HL-60 (cell line): Measurements from ENCODE around the gene SHCBP1.

Source experiments
- DNase-seq, 2 experiments: peaks; one replicate each; pipeline ENCODE4 v3.0.0-alpha.2; 2010 to 2020; ENCODE audit warnings: low read depth in 1 of 2, low spot score in 1 of 2
- H3K27ac ChIP-seq: fragments of 250-450 bp; sonication (Bioruptor Pico); replicated peaks from 2 replicates; pipeline ENCODE4 v1.5.1; 2020; ENCODE audit warnings: mild to moderate bottlenecking, moderate library complexity
- H3K27me3 ChIP-seq: fragments of 250-450 bp; sonication (Bioruptor Pico); 2 replicates; pipeline ENCODE4 v1.5.1; 2021; ENCODE audit warnings: mild to moderate bottlenecking, moderate library complexity; ENCODE audit not compliant: insufficient read depth, poor library complexity, severe bottlenecking
- H3K4me3 ChIP-seq: replicated peaks from 2 replicates; pipeline ENCODE4 v1.5.1; 2011; ENCODE audit warnings: mild to moderate bottlenecking, control low read depth, low read length; ENCODE audit not compliant: insufficient read depth
- GABPA ChIP-seq: IDR thresholded peaks from 2 replicates; pipeline ENCODE4 v1.6.1; 2012; ENCODE audit warnings: low read depth
- POLR2AphosphoS5 ChIP-seq: IDR thresholded peaks from 2 replicates; pipeline ENCODE4 v1.6.1; 2012; ENCODE audit warnings: low read depth
- SPI1 ChIP-seq: IDR thresholded peaks from 2 replicates; pipeline ENCODE4 v1.6.1; 2012; ENCODE audit warnings: low read depth, mild to moderate bottlenecking, borderline replicate concordance
- TF ChIP-seq, protein P1 (sequence below): IDR thresholded peaks from one replicate; pipeline ENCODE4 v1.5.1; 2011; ENCODE audit warnings: low read length, control low read depth, inconsistent platforms; ENCODE audit not compliant: insufficient read depth
- TF ChIP-seq, protein P2 (sequence below): IDR thresholded peaks from 2 replicates; pipeline ENCODE4 v1.6.1; 2012; ENCODE audit warnings: low read depth; ENCODE audit not compliant: insufficient replicate concordance

SHCBP1 gene

DNA sequence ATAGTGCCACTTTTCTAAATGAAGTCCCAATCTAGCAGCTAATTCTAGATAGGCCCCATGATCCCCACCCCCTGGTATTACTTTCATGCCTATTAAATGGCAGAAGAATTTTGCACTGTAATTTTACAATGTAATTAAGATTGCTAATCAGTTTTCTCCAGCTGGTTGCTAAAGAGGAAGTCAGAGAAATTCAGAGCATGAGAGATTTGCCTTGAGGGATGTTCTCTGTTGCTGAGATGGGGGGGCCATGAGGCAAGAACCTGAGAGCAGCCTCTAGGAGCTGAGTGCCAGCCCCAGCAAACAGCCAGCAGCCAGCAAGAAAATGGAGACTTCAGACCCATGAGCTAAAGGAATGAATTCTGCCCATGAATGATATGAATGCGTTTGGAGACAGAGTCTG, 38.9 kb downstream of the SHCBP1 start:
- TF ChIP-seq POLR2AphosphoS5 (no peak), SPI1 (peak; percentile 74), GABPA (no peak)
- TF ChIP-seq, protein P1, sequence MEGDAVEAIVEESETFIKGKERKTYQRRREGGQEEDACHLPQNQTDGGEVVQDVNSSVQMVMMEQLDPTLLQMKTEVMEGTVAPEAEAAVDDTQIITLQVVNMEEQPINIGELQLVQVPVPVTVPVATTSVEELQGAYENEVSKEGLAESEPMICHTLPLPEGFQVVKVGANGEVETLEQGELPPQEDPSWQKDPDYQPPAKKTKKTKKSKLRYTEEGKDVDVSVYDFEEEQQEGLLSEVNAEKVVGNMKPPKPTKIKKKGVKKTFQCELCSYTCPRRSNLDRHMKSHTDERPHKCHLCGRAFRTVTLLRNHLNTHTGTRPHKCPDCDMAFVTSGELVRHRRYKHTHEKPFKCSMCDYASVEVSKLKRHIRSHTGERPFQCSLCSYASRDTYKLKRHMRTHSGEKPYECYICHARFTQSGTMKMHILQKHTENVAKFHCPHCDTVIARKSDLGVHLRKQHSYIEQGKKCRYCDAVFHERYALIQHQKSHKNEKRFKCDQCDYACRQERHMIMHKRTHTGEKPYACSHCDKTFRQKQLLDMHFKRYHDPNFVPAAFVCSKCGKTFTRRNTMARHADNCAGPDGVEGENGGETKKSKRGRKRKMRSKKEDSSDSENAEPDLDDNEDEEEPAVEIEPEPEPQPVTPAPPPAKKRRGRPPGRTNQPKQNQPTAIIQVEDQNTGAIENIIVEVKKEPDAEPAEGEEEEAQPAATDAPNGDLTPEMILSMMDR: no peak
- TF ChIP-seq, protein P2, sequence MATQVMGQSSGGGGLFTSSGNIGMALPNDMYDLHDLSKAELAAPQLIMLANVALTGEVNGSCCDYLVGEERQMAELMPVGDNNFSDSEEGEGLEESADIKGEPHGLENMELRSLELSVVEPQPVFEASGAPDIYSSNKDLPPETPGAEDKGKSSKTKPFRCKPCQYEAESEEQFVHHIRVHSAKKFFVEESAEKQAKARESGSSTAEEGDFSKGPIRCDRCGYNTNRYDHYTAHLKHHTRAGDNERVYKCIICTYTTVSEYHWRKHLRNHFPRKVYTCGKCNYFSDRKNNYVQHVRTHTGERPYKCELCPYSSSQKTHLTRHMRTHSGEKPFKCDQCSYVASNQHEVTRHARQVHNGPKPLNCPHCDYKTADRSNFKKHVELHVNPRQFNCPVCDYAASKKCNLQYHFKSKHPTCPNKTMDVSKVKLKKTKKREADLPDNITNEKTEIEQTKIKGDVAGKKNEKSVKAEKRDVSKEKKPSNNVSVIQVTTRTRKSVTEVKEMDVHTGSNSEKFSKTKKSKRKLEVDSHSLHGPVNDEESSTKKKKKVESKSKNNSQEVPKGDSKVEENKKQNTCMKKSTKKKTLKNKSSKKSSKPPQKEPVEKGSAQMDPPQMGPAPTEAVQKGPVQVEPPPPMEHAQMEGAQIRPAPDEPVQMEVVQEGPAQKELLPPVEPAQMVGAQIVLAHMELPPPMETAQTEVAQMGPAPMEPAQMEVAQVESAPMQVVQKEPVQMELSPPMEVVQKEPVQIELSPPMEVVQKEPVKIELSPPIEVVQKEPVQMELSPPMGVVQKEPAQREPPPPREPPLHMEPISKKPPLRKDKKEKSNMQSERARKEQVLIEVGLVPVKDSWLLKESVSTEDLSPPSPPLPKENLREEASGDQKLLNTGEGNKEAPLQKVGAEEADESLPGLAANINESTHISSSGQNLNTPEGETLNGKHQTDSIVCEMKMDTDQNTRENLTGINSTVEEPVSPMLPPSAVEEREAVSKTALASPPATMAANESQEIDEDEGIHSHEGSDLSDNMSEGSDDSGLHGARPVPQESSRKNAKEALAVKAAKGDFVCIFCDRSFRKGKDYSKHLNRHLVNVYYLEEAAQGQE: no peak
- Histone ChIP-seq H3K4me3 (no peak overlapping the region), H3K27ac (no peak overlapping the region), H3K27me3 (no peaks in the 10 kb centered on the region)
- DNase-seq: peak in 1 of 2 experiments; percentile 44

DNA sequence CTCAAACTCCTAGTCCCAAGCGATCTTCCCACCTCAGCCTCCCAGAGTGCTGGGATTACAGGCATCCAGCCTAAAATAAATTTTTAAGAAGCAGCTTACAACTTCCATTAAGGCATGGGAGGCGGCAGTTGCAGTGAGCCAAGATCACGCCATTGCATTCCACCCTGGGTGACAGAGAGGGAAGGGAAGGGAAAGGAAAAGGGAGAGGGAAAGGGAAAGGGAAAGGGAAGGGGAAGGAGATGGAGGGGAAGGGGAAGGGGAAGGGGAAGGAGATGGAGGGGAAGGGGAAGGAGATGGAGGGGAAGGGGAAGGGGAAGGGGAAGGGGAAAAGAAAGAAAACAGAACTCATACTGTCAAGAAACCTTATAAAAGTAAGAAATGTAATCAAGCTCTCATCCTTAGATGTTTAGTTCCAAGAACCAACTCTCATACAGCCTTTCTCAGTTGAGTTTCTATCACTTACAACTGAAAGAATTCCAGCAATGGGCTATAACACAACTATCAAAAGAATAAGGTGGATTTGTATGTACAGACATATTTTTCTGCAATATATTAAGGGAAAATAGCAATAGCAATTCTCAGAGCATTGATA, 43.1 kb downstream of the SHCBP1 start:
- Histone ChIP-seq H3K27me3 (no peaks in the 10 kb centered on the region), H3K4me3 (no peak overlapping the region), H3K27ac (no peak overlapping the region)
- TF ChIP-seq, protein P2: no peak
- no peak for DNase-seq

DNA sequence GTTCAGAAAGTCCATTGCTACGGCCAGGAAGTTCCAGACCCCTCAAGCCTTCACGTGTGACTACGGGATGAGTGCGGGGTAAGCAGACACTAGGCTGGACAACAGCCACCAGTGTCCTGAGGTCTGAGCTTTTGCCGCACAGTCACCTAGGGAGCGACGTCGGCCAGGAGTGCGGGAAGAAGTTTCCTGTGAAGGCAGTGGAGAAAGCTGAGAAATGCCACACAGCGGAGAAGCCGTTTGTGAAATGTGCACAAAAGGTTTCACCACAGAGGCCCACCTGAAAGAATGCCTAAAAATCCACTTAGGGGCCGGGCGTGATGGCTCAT, 47.4 kb downstream of the SHCBP1 start:
- H3K4me3 ChIP-seq: no peak overlapping the region
- no peak for TF ChIP-seq SPI1
- TF ChIP-seq POLR2AphosphoS5: no peak
- TF ChIP-seq, protein P1: no peak
- TF ChIP-seq, protein P2: no peak
- H3K27ac ChIP-seq: no peak overlapping the region
- DNase-seq: no peak
- no peaks in the 10 kb centered on the region for H3K27me3 ChIP-seq
